Measurements from ENCODE around the gene ANKRD31.

The ANKRD31 gene

DNA sequence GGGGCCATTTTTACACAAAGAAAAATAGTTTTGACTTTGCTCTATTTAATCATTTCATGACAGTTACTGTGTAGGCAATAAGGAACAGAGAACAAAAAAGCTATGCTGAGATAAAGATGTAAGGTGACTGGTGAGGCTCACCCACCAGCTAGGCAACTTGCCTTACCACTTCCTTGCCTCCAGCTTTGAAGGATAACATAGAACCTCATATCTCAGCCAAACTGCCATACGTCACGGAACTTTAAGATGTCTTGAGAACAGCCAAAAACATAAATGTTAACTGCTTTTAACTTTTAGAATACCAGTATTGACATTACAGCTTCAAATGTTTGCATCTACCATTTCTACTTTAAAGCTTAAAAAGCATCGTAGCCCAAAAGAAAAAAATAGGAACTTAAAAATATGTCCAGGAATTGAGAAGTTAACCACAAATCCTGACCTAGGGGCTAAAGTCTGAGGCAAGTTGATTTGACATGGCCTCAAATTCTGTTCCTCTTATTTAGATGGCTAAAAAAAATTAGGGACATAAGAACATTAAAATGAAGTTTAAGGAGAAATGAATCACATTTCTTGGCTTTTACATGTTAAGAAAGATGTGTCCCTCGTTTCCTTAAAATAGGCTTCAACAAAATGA is 176.6 kb downstream of the ANKRD31 start:
- no peak for DNase-seq (ENCODE audit: low read depth)
- TF ChIP-seq, protein P1, sequence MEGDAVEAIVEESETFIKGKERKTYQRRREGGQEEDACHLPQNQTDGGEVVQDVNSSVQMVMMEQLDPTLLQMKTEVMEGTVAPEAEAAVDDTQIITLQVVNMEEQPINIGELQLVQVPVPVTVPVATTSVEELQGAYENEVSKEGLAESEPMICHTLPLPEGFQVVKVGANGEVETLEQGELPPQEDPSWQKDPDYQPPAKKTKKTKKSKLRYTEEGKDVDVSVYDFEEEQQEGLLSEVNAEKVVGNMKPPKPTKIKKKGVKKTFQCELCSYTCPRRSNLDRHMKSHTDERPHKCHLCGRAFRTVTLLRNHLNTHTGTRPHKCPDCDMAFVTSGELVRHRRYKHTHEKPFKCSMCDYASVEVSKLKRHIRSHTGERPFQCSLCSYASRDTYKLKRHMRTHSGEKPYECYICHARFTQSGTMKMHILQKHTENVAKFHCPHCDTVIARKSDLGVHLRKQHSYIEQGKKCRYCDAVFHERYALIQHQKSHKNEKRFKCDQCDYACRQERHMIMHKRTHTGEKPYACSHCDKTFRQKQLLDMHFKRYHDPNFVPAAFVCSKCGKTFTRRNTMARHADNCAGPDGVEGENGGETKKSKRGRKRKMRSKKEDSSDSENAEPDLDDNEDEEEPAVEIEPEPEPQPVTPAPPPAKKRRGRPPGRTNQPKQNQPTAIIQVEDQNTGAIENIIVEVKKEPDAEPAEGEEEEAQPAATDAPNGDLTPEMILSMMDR (conservative IDR thresholded peaks at IDR 0.05; ENCODE audit: low read length): no peak
- H3K4me3 ChIP-seq (ENCODE audit: low read length): no peak overlapping the region

DNA sequence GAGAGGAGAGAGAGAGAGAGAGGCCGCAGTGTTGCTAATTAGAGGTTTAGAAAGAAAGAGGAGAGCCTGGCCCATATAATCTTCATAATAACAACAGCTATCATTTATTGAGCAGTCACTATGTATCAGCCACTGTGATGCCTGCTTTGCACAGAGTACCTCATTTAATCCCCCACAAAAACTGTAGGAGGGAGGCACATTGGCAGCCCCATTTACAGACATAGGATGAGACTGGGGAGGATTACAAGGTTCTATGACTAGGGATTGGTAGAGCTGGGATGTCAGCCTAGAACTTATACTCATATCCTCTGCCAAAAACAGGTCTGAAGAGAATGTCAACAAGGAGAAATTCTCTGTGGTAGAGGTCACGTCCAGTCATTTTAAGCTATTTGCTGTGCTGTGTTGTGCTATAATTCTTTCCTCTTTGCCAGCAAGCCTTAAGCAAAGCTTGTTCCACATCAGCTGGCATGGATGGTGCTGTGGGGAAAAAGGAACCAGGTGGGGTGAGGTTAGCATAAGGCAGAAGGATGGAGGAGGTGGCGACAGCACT is 177.6 kb downstream of the ANKRD31 start:
- TF ChIP-seq, protein P1 (conservative IDR thresholded peaks at IDR 0.05; ENCODE audit: low read length): no peak
- peak; percentile 16 for DNase-seq (ENCODE audit: low read depth)
- H3K4me3 ChIP-seq (ENCODE audit: low read length): no peak overlapping the region

DNA sequence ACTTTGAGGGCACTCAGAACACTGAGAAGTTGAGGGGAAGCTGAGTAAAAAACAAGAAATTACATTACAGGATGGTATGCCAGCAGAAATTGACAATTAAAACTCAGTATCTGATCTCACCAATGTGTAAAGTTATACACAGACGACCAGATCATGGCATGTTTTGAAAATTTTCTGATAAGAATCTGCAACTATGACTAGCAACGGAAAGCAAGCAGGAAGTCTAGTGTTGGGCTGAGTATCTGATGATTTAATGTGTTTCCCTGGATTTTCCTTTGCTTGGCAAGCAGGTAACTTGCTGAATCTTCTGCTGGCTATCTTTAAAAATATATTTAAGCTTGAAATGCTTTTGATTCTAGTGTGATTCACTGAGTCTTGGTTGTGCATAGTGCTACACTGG is 179.1 kb downstream of the ANKRD31 start:
- TF ChIP-seq, protein P1 (conservative IDR thresholded peaks at IDR 0.05; ENCODE audit: low read length): no peak
- no peak for DNase-seq (ENCODE audit: low read depth)
- H3K4me3 ChIP-seq (ENCODE audit: low read length): no peak overlapping the region

DNA sequence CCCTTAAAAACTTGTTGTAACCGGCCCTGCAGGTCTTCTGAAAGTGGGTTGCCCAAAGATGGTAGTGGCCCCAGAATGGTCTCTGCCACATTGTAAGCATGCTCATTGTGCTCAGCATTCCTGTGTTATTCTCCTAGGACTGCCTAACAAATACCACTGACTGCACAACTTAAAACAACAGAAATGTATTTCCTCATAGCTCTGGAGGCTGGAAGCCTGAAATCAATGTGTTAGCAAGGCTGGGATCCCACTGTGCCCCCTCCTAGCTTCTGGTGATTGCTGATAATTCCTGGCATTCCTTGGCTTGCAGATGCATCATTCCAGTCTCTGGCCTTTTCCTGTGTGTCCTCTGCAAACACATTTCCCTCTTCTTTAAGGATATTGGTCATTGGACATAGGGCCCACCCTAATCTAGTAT is 180.9 kb downstream of the ANKRD31 start:
- DNase-seq (ENCODE audit: low read depth): peak; percentile 92
- TF ChIP-seq, protein P1 (conservative IDR thresholded peaks at IDR 0.05; ENCODE audit: low read length): no peak
- no peak overlapping the region for H3K4me3 ChIP-seq (ENCODE audit: low read length)

DNA sequence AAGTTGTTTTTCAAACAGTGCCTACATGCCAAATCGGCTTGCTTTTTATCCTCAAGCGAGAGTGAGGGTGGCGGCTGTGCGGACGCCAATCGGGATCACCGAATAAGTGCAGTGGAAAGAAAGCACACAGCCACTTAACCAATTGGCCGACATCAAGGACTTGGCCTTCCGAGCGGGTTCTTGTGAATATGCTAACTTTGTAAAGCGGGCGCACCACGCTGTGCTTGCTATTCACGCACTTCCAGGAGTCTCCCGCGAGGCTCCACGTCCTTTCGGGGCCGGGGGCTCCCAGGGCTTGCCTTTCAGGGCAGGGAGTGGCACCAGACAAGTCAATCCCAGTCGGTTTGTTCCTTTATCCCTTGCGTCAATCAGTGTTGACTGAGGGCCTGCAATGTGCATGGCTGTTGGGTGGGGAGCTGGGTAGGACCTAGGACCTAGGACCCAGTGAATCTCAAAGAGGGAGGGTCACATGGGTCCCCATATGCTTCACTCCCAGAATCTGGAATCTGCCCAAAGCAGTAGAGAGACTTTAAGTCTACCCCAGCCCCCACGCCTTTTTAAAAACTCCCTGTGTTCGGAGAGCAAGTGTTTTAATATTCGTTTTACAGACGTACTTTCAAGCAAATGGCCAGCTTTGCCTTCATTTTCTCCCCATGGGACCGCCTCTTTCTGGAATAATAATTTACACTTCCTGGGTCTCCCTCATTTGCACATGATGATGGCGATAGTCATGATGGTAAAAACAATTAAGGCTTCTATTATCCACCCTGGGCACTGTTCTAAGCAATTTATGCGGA is 182.3 kb downstream of the ANKRD31 start:
- peak overlapping the region; percentile 68 for H3K4me3 ChIP-seq (ENCODE audit: low read length)
- DNase-seq (ENCODE audit: low read depth): peak; percentile 63
- TF ChIP-seq, protein P1 (conservative IDR thresholded peaks at IDR 0.05; ENCODE audit: low read length): no peak

DNA sequence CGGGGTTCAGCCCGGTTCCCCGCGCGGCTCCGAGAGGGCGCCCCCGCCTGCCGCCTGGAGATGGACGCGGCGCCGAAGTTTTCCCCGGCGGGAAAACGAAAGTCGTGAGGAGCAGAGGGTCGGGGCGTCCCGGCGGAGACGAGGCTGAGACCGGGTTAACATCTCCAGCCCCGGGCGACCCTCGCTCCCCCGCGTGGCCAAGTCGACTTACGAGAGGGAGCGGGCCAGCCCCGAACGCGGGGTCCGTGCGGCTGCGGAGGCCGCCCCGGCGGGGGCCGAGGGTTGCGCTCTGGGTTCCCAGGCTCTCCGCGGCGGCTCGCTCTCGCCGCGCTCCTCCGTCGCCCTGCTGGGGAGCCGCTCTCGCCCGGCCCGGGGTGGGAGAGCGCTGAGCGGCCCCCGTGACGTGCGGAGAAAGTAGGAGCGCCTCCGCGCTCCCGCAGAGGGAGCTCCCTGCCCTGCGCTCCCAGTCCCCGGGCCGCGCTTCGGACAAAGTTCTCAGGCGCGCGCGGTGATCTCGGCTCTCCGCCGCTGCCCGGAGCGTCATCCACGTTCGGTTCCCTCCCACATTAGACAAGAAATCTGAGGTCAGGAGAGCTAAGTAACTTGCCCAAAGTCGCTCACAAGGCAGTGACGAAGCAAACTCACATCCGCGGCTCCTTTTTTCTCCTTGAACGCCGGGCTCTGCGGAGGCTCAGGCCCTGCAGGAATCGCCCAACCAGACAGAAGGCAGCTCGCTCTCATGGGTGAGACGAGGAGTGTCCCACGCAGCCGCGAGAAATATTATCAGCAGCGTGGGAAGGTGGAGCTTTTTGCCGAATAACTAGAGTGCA is 183.2 kb downstream of the ANKRD31 start:
- TF ChIP-seq, protein P1 (conservative IDR thresholded peaks at IDR 0.05; ENCODE audit: low read length): no peak; the same call in 1 of the 2 replicates
- peak overlapping the region; percentile 68 for H3K4me3 ChIP-seq (ENCODE audit: low read length)
- DNase-seq (ENCODE audit: low read depth): peak; percentile 84
